Measurements from ENCODE around the gene BMP8A. TPM values are rescaled to one million over a fixed set of nuclear protein-coding genes. Genes with fewer than 3 reads are reported as not detected.

The BMP8A gene
- total and polyA plus RNA-seq, 2 of the 8 experiments (the other 6 are each of a cell fraction or from before 2014, with no cell fraction given): 0.38 to 0.43 TPM

GRCh38 chr1:39445573-39445972, 45.9 kb upstream of the BMP8A start:
- no peak for TF ChIP-seq POU5F1 (IDR thresholded peaks at IDR 0.05; ENCODE audit: low read depth, low read length)
- TF ChIP-seq CBX5 (IDR thresholded peaks at IDR 0.05; ENCODE audit: low read depth, low read length): no peak
- TF ChIP-seq BACH1 (IDR thresholded peaks at IDR 0.05; ENCODE audit: low read length): no peak
- TF ChIP-seq, protein P1, sequence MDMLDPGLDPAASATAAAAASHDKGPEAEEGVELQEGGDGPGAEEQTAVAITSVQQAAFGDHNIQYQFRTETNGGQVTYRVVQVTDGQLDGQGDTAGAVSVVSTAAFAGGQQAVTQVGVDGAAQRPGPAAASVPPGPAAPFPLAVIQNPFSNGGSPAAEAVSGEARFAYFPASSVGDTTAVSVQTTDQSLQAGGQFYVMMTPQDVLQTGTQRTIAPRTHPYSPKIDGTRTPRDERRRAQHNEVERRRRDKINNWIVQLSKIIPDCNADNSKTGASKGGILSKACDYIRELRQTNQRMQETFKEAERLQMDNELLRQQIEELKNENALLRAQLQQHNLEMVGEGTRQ (IDR thresholded peaks at IDR 0.05; ENCODE audit: low read length): no peak
- TF ChIP-seq CBX8 (IDR thresholded peaks at IDR 0.05; ENCODE audit: borderline replicate concordance, low read depth, low read length): no peak
- TF ChIP-seq PHF8 (conservative IDR thresholded peaks at IDR 0.05; ENCODE audit: low read depth, low read length): no peak
- TF ChIP-seq CTBP2 (IDR thresholded peaks at IDR 0.05; ENCODE audit: borderline replicate concordance, insufficient read depth, insufficient read length, low read length): no peak
- TF ChIP-seq TCF12 (IDR thresholded peaks at IDR 0.05; ENCODE audit: low read depth, low read length): no peak
- no peak for TF ChIP-seq SIX5 (IDR thresholded peaks at IDR 0.05; ENCODE audit: low read depth, low read length)
- no peak for TF ChIP-seq POLR2AphosphoS5 (IDR thresholded peaks at IDR 0.05; ENCODE audit: low read depth, low read length)
- no peak for TF ChIP-seq EZH2 (IDR thresholded peaks at IDR 0.05; ENCODE audit: low read depth, low read length, severe bottlenecking)
- TF ChIP-seq KDM1A (IDR thresholded peaks at IDR 0.05; ENCODE audit: borderline replicate concordance, low read length): no peak
- ChIA-PET POLR2A (ENCODE audit: partially characterized antibody) (interaction anchor here (0.8 to 1.2 kb wide), 2 partner anchors 25 to 53 kb away, joined by 3 read pairs; no protein-coding TSS in a partner anchor), CTCF (ENCODE audit: partially characterized antibody) (interaction anchor here (0.6 kb wide), 1 partner anchor 237 kb away, joined by 3 read pairs; no protein-coding TSS in a partner anchor)
- no peak overlapping the region for H2BK12ac ChIP-seq (ENCODE audit: low read depth, low read length)
- FAIRE-seq (no peak), DNase-seq (ENCODE audit: low read depth in 1 of 2, low spot score in 2 of 2) (no peak)
- no peak overlapping the region for H4K91ac ChIP-seq (replicated peaks; ENCODE audit: insufficient read length, low read length)
- H3K23ac ChIP-seq (ENCODE audit: insufficient read length): no peak overlapping the region
- H3K18ac ChIP-seq (ENCODE audit: extremely low read depth, low read length): no peak overlapping the region
- no peak overlapping the region for H3K4me3 ChIP-seq (ENCODE audit: extremely low read depth in 1 of 4, insufficient read depth in 2 of 4, low read depth in 3 of 4, low read length in 4 of 4)
- H3K23me2 ChIP-seq (ENCODE audit: low read depth, low read length): no peaks in the 10 kb centered on the region
- no peak overlapping the region for H2BK15ac ChIP-seq (ENCODE audit: low read length)
- H3K9me3 ChIP-seq (ENCODE audit: insufficient read depth in 2 of 2, low read depth in 1 of 2, low read length in 1 of 2): no peaks in the 10 kb centered on the region
- no peaks in the 10 kb centered on the region for H3K4me1 ChIP-seq (replicated peaks in 1 of 4; ENCODE audit: control insufficient read depth in 3 of 4, insufficient read depth in 4 of 4, low read length in 3 of 4)
- no peaks in the 10 kb centered on the region for H4K20me1 ChIP-seq (replicated peaks in 1 of 2; ENCODE audit: control insufficient read depth in 1 of 2, insufficient read depth in 2 of 2, low read length in 2 of 2)
- peaks cover 53 to 98% (median 83%) of the 10 kb centered on the region in 4 experiments for H3K36me3 ChIP-seq (ENCODE audit: control insufficient read depth in 2 of 4, insufficient read depth in 4 of 4, low read length in 3 of 4)
- H2BK120ac ChIP-seq (replicated peaks; ENCODE audit: low read depth, low read length): no peak overlapping the region
- no peak overlapping the region for H4K5ac ChIP-seq (ENCODE audit: insufficient read length, low read depth, low read length)
- no peak overlapping the region for H3K4me2 ChIP-seq (ENCODE audit: insufficient read depth in 1 of 2, low read depth in 2 of 2, low read length in 2 of 2)
- H2BK5ac ChIP-seq (ENCODE audit: low read depth, low read length): no peak overlapping the region
- H2AFZ ChIP-seq (ENCODE audit: low read length): no peak overlapping the region
- no peak overlapping the region for H4K8ac ChIP-seq (ENCODE audit: extremely low read depth, insufficient read depth, low read length)
- no peak overlapping the region for H2BK20ac ChIP-seq (ENCODE audit: low read length)
- H3K14ac ChIP-seq (ENCODE audit: insufficient read length): no peak overlapping the region
- H3K79me1 ChIP-seq (ENCODE audit: low read depth, low read length): no peaks in the 10 kb centered on the region
- H3K4ac ChIP-seq (replicated peaks; ENCODE audit: insufficient read length, low read depth, low read length): no peak overlapping the region
- H3K27ac ChIP-seq (ENCODE audit: low read depth, low read length): no peak overlapping the region
- no peak overlapping the region for H3K56ac ChIP-seq (replicated peaks; ENCODE audit: insufficient read length, low read depth, low read length)
- H3K9ac ChIP-seq (replicated peaks in 1 of 4; ENCODE audit: extremely low read depth in 1 of 4, low read depth in 3 of 4, low read length in 3 of 4): no peak overlapping the region
- H2AK5ac ChIP-seq (ENCODE audit: low read depth, low read length): no peak overlapping the region
- 91% methylated on average over 2 of the region's 2 CpGs; no CpG with 5 or more reads in 1 of the 2 experiments for WGBS, 2 experiments (ENCODE audit: extremely low coverage in 1 of 2, insufficient coverage in 1 of 2, insufficient read length in 1 of 2, insufficient replicate concordance in 2 of 2, low coverage in 1 of 2, low lambda C conversion rate in 2 of 2, missing lambda C conversion rate in 1 of 2)
- H3K79me2 ChIP-seq (ENCODE audit: control insufficient read depth in 1 of 2, insufficient read depth in 2 of 2, low read length in 2 of 2): no peaks in the 10 kb centered on the region
- H3K27me3 ChIP-seq (replicated peaks in 1 of 4; ENCODE audit: control insufficient read depth in 3 of 4, extremely low read depth in 1 of 4, insufficient read depth in 3 of 4, low read length in 3 of 4): no peaks in the 10 kb centered on the region

Measured in H1 (cell line).